DMS153 treated with DMSO at 0.1 percent for 48 hours (cell line): ENCODE data around the gene RAP1GAP2.
A peak's percentile ranks its signal among the peaks of the same experiment; 100 is the strongest.
"Not testable (repeated sequence)": the region's sequence is repeated elsewhere in the genome, so short reads cannot be mapped to it uniquely, and the experiment has no call there.

Source experiments
- DNase-seq: peaks from one replicate; lab custom pipeline; 2025; ENCODE audit not compliant: unreplicated experiment; lab: John Stamatoyannopoulos, UW

RAP1GAP2 gene

GRCh38 chr17:3035256-3035967 lies 239.2 kb downstream of the RAP1GAP2 start:
- DNase-seq, result no peak

GRCh38 chr17:3035968-3036280 lies 239.7 kb downstream of the RAP1GAP2 start:
- DNase-seq, result no peak

- no peak for DNase-seq
Measured at GRCh38 chr17:3036800-3037199, 240.6 kb downstream of the RAP1GAP2 start.

- no peak for DNase-seq
Measured at GRCh38 chr17:3037259-3037658, 241.0 kb downstream of the RAP1GAP2 start.

GRCh38 chr17:3038941-3039340 lies 242.7 kb downstream of the RAP1GAP2 start:
- DNase-seq, result no peak

GRCh38 chr17:3039736-3040135 lies 243.5 kb downstream of the RAP1GAP2 start:
- DNase-seq, result no peak

- no peak for DNase-seq
Measured at GRCh38 chr17:3040882-3041281, 244.6 kb downstream of the RAP1GAP2 start.

- DNase-seq, result no peak
Measured at GRCh38 chr17:3043737-3044365, 247.6 kb downstream of the RAP1GAP2 start.

GRCh38 chr17:3046753-3047152 lies 250.5 kb downstream of the RAP1GAP2 start:
- DNase-seq, result no peak

- peak; percentile 67 for DNase-seq
Measured at GRCh38 chr17:3048727-3049471, 252.7 kb downstream of the RAP1GAP2 start.

GRCh38 chr17:3049705-3050295 lies 253.6 kb downstream of the RAP1GAP2 start:
- DNase-seq, result no peak

- not testable (repeated sequence) for DNase-seq
Measured at GRCh38 chr17:3054868-3055267, 258.6 kb downstream of the RAP1GAP2 start.

- DNase-seq, result not testable (repeated sequence)
Measured at GRCh38 chr17:3062824-3063377, 266.7 kb downstream of the RAP1GAP2 start.

GRCh38 chr17:3063507-3063906 lies 267.3 kb downstream of the RAP1GAP2 start, which contains the start of gene OR1D5:
OR1D5 (minus strand) TSS chr17:3063607; CDS start chr17:3063607, 0 bp downstream.
- DNase-seq, result not testable (repeated sequence)

GRCh38 chr17:3065192-3065591 lies 269.0 kb downstream of the RAP1GAP2 start:
- DNase-seq, result not testable (repeated sequence)

- DNase-seq, result not testable (repeated sequence)
Measured at GRCh38 chr17:3073850-3074249, 277.6 kb downstream of the RAP1GAP2 start.
